GM11168 (cell line): Measurements from ENCODE around the gene GOPC.

ENCODE experiments used
- in situ Hi-C: fragments of 300-500 bp; cut with MboI; formaldehyde crosslinking; loops from one replicate; pipeline ENCODE4 v1.12.0; 2022; ENCODE audit warnings: low sequenced_read_pairs; ENCODE audit not compliant: unreplicated experiment

GOPC gene

GRCh38 chr6:117600008-117600743 lies 2.1 kb downstream of the GOPC start:
- in situ Hi-C loops = loop anchor here (5.0 kb wide), 1 partner anchor 138 kb away; no protein-coding TSS in a partner anchor

- in situ Hi-C loops = no loop called here
Measured at GRCh38 chr6:117597755-117598154, 4.6 kb downstream of the GOPC start.

- in situ Hi-C loops = no loop called here
Measured at GRCh38 chr6:117595099-117595923, 7.0 kb downstream of the GOPC start.

- in situ Hi-C loops = no loop called here
Measured at GRCh38 chr6:117592983-117593759, 9.1 kb downstream of the GOPC start.

GRCh38 chr6:117591405-117591804 lies 10.9 kb downstream of the GOPC start:
- in situ Hi-C loops = no loop called here

GRCh38 chr6:117590447-117590846 lies 11.9 kb downstream of the GOPC start:
- in situ Hi-C loops = no loop called here

- in situ Hi-C loops = no loop called here
Measured at GRCh38 chr6:117585647-117586046, 16.7 kb downstream of the GOPC start.

GRCh38 chr6:117574198-117574597 lies 28.1 kb downstream of the GOPC start:
- in situ Hi-C loops = no loop called here

GRCh38 chr6:117573006-117573680 lies 29.2 kb downstream of the GOPC start:
- in situ Hi-C loops = no loop called here

- in situ Hi-C loops = no loop called here
Measured at GRCh38 chr6:117568831-117569410, 33.4 kb downstream of the GOPC start.

GRCh38 chr6:117568247-117568646 lies 34.1 kb downstream of the GOPC start:
- in situ Hi-C loops = no loop called here

- in situ Hi-C loops = no loop called here
Measured at GRCh38 chr6:117564681-117565080, 37.6 kb downstream of the GOPC start.

GRCh38 chr6:117561128-117561527 lies 41.2 kb downstream of the GOPC start:
- in situ Hi-C loops = no loop called here

GRCh38 chr6:117559299-117559698 lies 43.0 kb downstream of the GOPC start:
- in situ Hi-C loops = loop anchor here (5.0 kb wide), 1 partner anchor 112 kb away; no protein-coding TSS in a partner anchor

GRCh38 chr6:117558818-117559217 lies 43.5 kb downstream of the GOPC start:
- in situ Hi-C loops = loop anchor here (5.0 kb wide), 1 partner anchor 112 kb away; no protein-coding TSS in a partner anchor

- in situ Hi-C loops = loop anchor here (5.0 kb wide), 1 partner anchor 111 kb away; no protein-coding TSS in a partner anchor
Measured at GRCh38 chr6:117557951-117558350, 44.4 kb downstream of the GOPC start.

GRCh38 chr6:117555882-117556498 lies 46.3 kb downstream of the GOPC start:
- in situ Hi-C loops = loop anchor here (5.0 kb wide), 1 partner anchor 109 kb away; no protein-coding TSS in a partner anchor

GRCh38 chr6:117555262-117555849 lies 47.0 kb downstream of the GOPC start:
- in situ Hi-C loops = loop anchor here (5.0 kb wide), 1 partner anchor 108 kb away; no protein-coding TSS in a partner anchor

- in situ Hi-C loops = no loop called here
Measured at GRCh38 chr6:117553142-117553541, 49.2 kb downstream of the GOPC start.
